OCI-LY3 (cell line): Measurements from ENCODE around the gene CDH23.

ENCODE experiments used
- EZH2phosphoT487 ChIP-seq: fragments of 200-600 bp; shearing (Covaris generic); IDR thresholded peaks from 2 replicates; pipeline ENCODE4 v1.6.1; 2018; ENCODE audit warnings: antibody characterized with exemption, mixed run types, low read depth
- TF ChIP-seq, protein P1 (sequence below): fragments of 200-600, 300-600 bp; sonication (generic); IDR thresholded peaks from 2 replicates; pipeline ENCODE4 v1.5.1; 2014; ENCODE audit warnings: antibody characterized with exemption, low read length, low read depth

DNA sequence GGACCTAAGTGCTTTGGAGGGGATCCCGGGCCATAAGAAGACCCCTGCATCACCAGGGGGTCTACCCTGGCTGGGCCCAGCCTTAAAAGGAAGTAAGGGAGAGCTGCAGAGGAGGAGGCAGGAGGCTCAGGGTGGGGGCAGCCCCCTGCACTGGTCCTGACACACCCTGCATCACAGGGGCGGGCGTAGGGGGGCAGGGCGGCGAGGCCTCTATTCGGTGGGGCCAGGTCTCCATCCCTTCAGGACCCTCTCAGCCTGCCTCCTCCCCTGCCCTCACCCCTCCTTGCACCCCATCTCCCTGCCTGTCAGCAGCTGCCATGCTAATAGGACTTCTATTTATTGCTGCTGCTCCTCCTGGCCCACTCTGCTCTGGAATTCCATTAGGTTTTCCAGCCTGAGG, 221.5 kb downstream of the CDH23 start:
- TF ChIP-seq, protein P1, sequence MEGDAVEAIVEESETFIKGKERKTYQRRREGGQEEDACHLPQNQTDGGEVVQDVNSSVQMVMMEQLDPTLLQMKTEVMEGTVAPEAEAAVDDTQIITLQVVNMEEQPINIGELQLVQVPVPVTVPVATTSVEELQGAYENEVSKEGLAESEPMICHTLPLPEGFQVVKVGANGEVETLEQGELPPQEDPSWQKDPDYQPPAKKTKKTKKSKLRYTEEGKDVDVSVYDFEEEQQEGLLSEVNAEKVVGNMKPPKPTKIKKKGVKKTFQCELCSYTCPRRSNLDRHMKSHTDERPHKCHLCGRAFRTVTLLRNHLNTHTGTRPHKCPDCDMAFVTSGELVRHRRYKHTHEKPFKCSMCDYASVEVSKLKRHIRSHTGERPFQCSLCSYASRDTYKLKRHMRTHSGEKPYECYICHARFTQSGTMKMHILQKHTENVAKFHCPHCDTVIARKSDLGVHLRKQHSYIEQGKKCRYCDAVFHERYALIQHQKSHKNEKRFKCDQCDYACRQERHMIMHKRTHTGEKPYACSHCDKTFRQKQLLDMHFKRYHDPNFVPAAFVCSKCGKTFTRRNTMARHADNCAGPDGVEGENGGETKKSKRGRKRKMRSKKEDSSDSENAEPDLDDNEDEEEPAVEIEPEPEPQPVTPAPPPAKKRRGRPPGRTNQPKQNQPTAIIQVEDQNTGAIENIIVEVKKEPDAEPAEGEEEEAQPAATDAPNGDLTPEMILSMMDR = no peak
- TF ChIP-seq EZH2phosphoT487 = no peak
